Gastroesophageal sphincter (tissue), 4 donors: ENCODE measurements around the gene HOXA7. TPM values are rescaled to one million over a fixed set of nuclear protein-coding genes. Genes with fewer than 3 reads are reported as not detected.
A peak's percentile ranks its signal among the peaks of the same experiment; 100 is the strongest.

Experiments
- ATAC-seq: fragments of 150-250 bp; one replicate; pipeline ENCODE4 v1.9.1; 2016; ENCODE audit warnings: mild to moderate bottlenecking, moderate library complexity
- H3K27ac ChIP-seq, 4 donors: fragments of 200-600 bp; sonication (generic) in 3 of 4; 1 replicate in 3 of 4; 2 replicates in 1 of 4; pipeline ENCODE4 v1.5.1; 2016 to 2019
- H3K27me3 ChIP-seq: fragments of 200-600 bp; sonication (generic); one replicate; pipeline ENCODE4 v1.5.1; 2019
- H3K36me3 ChIP-seq, 2 donors: fragments of 200-600 bp; sonication (generic); one replicate each; pipeline ENCODE4 v1.5.1; 2019; ENCODE audit warnings: control low read depth in 1 of 2
- H3K4me1 ChIP-seq, 3 donors: fragments of 200-600 bp; sonication (generic); 1 replicate in 2 of 3; 2 replicates in 1 of 3; pipeline ENCODE4 v1.5.1; 2016 to 2019; ENCODE audit warnings: control low read depth in 2 of 3
- H3K4me3 ChIP-seq, 2 donors: fragments of 200-600 bp; sonication (generic); one replicate each; pipeline ENCODE4 v1.5.1; 2019; ENCODE audit warnings: mild to moderate bottlenecking in 1 of 2, moderate library complexity in 1 of 2
- H3K9me3 ChIP-seq, 3 donors: fragments of 200-600 bp; sonication (generic); one replicate each; pipeline ENCODE4 v1.5.1; 2017 to 2019; ENCODE audit warnings: control low read depth in 2 of 3
- EP300 ChIP-seq: sonication (generic); formaldehyde crosslinking; IDR thresholded peaks from one replicate; pipeline ENCODE4 v1.6.1; 2017; ENCODE audit warnings: antibody characterized with exemption, mild to moderate bottlenecking
- POLR2A ChIP-seq, 2 donors: fragments of 450-650 bp; IDR thresholded peaks; one replicate each; pipeline ENCODE4 v1.6.1; 2017; ENCODE audit warnings: antibody characterized with exemption in 2 of 2, mild to moderate bottlenecking in 2 of 2, moderate library complexity in 1 of 2
- POLR2AphosphoS5 ChIP-seq: sonication (generic); formaldehyde crosslinking; IDR thresholded peaks from one replicate; pipeline ENCODE4 v1.6.1; 2017; ENCODE audit warnings: antibody characterized with exemption
- WGBS, 2 donors: methylation state at CpG; one replicate each; pipeline ENCODE4 v1.1.5; 2018; ENCODE audit warnings: low coverage in 1 of 2; 5-methylcytosine and 5-hydroxymethylcytosine counted together
- total RNA-seq, 4 donors: library from RNA; depleted of rRNA; stranded (reverse); fragments of >200 nt; gene quantifications; one replicate each; pipeline ENCODE4 v1.1.0, GENCODE V29; 2016
- TF ChIP-seq, protein P1 (sequence below), 4 experiments: fragments of 200-600 bp in 2 of 4; fragments of 450-650 bp in 2 of 4; sonication (generic) in 1 of 4; IDR thresholded peaks; one replicate each; pipeline ENCODE4 v1.5.1; 2017 to 2019; ENCODE audit warnings: antibody characterized with exemption in 4 of 4, mild to moderate bottlenecking in 2 of 4, moderate library complexity in 2 of 4

Gene HOXA7
- total RNA-seq, 4 donors from 2014 or later: 0.85 to 5.1 (median 1.4) TPM

DNA sequence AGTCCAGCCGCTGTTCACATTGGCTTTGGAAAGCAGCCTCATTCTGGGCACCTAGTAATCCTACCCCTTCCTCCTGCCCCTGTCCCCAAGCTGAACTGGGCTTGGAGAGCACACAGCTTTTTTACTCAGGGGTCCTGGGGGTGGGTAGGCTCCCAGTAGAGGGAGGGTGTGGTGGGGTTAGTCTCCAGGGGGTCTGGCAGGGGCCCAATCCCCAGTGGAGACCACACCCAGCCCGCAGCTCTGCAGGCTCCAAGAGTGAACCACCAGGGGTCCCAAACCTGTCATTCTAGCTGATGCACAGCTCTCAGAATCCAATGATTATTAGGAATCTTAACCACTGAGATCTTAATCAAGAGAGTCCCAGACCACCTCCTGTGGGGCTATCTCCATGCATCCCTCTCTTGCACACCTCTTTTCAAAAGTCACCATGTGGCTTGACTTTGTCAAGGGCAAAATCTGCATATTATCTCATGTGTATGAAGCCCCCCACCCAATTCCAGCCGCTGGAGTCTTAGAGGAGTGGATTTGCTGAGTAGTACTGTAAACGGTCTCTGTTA is 25.9 kb upstream of the HOXA7 start:
- Histone ChIP-seq H3K27me3 (peaks cover 100% of the 10 kb centered on the region), H3K9me3 (no peaks in the 10 kb centered on the region), H3K4me3 (no peak overlapping the region), H3K36me3 (no peaks in the 10 kb centered on the region), H3K4me1 (peaks cover 0 to 46% (median 11%) of the 10 kb centered on the region in 3 donors), H3K27ac (no peak overlapping the region)
- TF ChIP-seq POLR2AphosphoS5 (no peak), POLR2A (IDR thresholded peaks at IDR 0.05) (no peak), EP300 (no peak)
- TF ChIP-seq, protein P1, sequence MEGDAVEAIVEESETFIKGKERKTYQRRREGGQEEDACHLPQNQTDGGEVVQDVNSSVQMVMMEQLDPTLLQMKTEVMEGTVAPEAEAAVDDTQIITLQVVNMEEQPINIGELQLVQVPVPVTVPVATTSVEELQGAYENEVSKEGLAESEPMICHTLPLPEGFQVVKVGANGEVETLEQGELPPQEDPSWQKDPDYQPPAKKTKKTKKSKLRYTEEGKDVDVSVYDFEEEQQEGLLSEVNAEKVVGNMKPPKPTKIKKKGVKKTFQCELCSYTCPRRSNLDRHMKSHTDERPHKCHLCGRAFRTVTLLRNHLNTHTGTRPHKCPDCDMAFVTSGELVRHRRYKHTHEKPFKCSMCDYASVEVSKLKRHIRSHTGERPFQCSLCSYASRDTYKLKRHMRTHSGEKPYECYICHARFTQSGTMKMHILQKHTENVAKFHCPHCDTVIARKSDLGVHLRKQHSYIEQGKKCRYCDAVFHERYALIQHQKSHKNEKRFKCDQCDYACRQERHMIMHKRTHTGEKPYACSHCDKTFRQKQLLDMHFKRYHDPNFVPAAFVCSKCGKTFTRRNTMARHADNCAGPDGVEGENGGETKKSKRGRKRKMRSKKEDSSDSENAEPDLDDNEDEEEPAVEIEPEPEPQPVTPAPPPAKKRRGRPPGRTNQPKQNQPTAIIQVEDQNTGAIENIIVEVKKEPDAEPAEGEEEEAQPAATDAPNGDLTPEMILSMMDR (IDR thresholded peaks at IDR 0.05): no peak
- no peak for ATAC-seq
- 0% methylated on average over 2 of the region's 4 CpGs; no CpG with 5 or more reads in 1 of the 2 donors for WGBS, 2 donors

DNA sequence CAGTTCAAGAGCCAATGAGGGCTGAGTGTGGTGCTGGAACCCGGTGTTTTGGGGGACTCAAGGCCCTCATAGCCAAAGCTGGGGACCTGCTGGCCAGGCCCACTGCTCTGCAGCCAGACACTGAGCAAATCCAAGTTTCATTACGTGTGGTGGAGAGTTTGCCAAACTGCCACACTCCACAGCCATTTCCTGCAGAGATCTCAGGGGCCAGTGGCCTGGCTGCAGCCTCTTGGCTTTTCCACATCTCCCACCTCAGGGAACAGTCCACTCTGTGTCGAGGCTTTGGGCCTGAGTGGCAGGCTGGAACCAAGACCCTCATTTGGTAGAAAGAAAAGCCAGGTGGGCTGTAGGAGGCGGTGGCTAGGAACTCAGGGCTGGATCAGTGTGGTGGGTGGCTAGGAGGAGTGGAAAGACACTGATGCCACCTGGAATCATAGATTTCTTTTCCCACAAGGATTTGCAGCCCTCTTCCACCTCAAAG is 25.4 kb upstream of the HOXA7 start:
- Histone ChIP-seq H3K4me1 (peaks cover 0 to 46% (median 11%) of the 10 kb centered on the region in 3 donors), H3K9me3 (no peaks in the 10 kb centered on the region), H3K36me3 (no peaks in the 10 kb centered on the region), H3K27ac (no peak overlapping the region), H3K4me3 (no peak overlapping the region), H3K27me3 (peaks cover 100% of the 10 kb centered on the region)
- TF ChIP-seq, protein P1 (IDR thresholded peaks at IDR 0.05): no peak
- TF ChIP-seq EP300 (no peak), POLR2AphosphoS5 (no peak), POLR2A (IDR thresholded peaks at IDR 0.05) (no peak)
- no peak for ATAC-seq
- WGBS, 2 donors: 60% methylated on average over 1 of the region's 4 CpGs; no CpG with 5 or more reads in 1 of the 2 donors

DNA sequence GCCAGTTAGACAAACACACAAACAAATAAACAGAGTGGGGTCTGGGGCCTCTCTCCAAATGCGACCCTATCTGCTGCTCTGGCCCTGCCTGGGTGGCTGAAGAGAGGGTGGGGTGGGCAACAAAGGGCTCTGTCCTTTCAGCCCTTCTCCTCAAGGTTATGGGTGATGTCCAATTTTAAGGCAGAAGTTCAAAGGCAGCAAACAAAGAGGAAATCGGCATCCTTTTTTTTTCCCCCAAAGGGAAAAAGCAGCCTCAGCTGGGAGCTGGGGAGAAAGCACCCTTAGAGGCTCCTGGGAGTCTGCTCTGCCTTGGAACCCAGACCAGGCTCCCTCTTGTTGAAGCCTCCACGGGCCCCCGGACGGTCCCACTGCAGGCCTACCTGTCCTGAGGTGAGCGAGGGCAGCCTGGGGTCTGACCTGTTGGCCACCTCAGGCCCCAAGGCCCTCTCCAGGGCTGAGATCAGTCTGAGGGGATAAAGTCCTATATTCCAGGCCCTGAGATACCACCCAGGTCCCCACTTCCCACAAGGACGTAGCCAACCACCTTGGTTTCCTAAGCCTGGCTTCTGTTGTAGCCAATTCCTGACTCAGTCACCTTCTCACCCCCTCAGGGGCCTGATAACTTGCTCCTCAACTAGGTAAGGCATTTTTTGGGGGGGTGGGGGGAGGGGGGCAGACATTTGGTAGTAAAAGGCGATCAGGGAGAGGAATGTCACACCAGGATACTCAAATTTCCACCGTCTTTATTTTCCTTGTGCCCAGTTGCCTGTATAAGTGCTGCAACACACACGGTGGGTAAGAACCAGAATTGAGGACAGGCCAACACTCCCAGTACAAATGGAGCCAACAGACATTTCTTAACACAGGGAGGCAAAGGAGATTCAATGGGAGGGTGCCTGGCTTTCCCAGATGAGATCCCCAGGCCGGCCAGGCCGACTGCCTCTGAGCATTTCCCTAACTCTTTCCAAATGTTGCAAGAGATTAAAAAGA is 24.3 kb upstream of the HOXA7 start:
- TF ChIP-seq EP300: no peak
- no peak for TF ChIP-seq POLR2A (IDR thresholded peaks at IDR 0.05)
- no peak for TF ChIP-seq POLR2AphosphoS5
- TF ChIP-seq, protein P1 (IDR thresholded peaks at IDR 0.05): no peak
- H3K9me3 ChIP-seq: no peaks in the 10 kb centered on the region
- no peak overlapping the region for H3K27ac ChIP-seq
- 78% methylated on average over 3 of the region's 12 CpGs; no CpG with 5 or more reads in 1 of the 2 donors for WGBS, 2 donors
- H3K4me1 ChIP-seq: peaks cover 0 to 41% (median 11%) of the 10 kb centered on the region in 3 donors
- H3K27me3 ChIP-seq: peaks cover 100% of the 10 kb centered on the region
- no peak overlapping the region for H3K4me3 ChIP-seq
- H3K36me3 ChIP-seq: no peaks in the 10 kb centered on the region
- no peak for ATAC-seq

DNA sequence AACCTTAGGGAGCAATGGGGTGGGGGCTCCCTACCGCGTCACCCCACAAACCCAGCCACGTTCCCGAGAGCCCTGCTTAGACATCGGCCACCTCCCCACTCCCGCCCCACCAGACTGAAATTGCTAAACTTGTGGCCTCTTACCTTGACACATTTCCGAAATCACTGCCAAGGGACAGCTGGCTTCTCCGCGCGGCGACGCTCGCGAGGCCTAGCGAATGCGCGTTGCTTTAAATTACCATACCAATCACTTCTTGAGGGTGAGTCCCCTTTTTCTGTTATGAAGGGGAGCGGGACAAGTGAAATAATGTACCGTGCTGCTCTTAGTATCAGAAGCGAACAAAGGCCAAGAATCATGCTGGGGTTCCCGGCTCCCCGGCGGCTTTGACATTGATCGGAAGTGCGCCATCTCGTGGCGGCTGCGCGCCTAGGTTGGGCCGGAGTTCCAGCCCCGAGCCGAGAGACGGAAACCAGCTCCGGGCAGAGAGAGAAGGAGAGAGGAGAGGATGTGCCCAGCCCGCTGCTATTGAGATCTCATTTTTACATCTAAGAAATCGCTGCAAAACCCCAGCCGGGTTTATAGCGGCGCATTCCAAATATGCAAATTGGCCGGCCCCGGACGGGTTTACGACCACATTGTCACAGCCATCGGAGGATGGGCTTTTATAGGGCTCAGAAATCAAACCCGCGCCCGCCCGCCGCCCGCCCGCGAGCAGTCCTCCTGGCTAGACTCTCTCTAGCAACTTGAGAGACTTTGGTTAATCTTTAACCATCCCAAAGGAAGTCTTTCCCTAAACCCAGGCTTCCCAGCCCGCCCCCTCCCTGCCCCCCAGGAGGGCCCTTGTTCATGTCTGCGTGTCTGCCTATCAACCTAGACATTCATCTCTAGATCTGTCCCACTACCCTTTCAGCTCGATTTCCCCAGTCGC is 23.3 kb upstream of the HOXA7 start:
- ATAC-seq: peak; percentile 57
- no peaks in the 10 kb centered on the region for H3K36me3 ChIP-seq
- H3K9me3 ChIP-seq: no peaks in the 10 kb centered on the region
- peak overlapping the region in 1 of 2 donors; percentile 6 for H3K4me3 ChIP-seq
- H3K27ac ChIP-seq: no peak overlapping the region
- 10 to 13% methylated on average over 10 to 26 of the region's 56 CpGs for WGBS, 2 donors
- peaks cover 0 to 32% (median 10%) of the 10 kb centered on the region in 3 donors for H3K4me1 ChIP-seq
- TF ChIP-seq EP300 (no peak), POLR2AphosphoS5 (no peak)
- TF ChIP-seq, protein P1 (IDR thresholded peaks at IDR 0.05): peak in 3 of 4 experiments; percentile 33 to 79 (median 61)
- H3K27me3 ChIP-seq: peaks cover 100% of the 10 kb centered on the region
